Colonic mucosa (tissue), 4 donors: ENCODE data around the gene TUB. TPM values are rescaled to one million over a fixed set of nuclear protein-coding genes. Genes with fewer than 3 reads are reported as not detected.

Source experiments
- DNase-seq: peaks from one replicate; pipeline ENCODE4 v3.0.0-alpha.2; 2020
- H3K27ac ChIP-seq: fragments of 200-600 bp; one replicate; pipeline ENCODE4 v1.8.0; 2021
- H3K27me3 ChIP-seq: fragments of 200-600 bp; one replicate; pipeline ENCODE4 v1.8.0; 2021
- H3K36me3 ChIP-seq: fragments of 200-600 bp; one replicate; pipeline ENCODE4 v1.8.0; 2021
- H3K4me1 ChIP-seq: fragments of 200-600 bp; one replicate; pipeline ENCODE4 v1.8.0; 2021; ENCODE audit warnings: mild to moderate bottlenecking
- H3K4me3 ChIP-seq: fragments of 200-600 bp; one replicate; pipeline ENCODE4 v1.8.0; 2021
- H3K9ac ChIP-seq, 2 donors: one replicate each; pipeline ENCODE4 v1.7.0; 2013; ENCODE audit warnings: control low read depth in 2 of 2, low read depth in 2 of 2, low read length in 2 of 2
- H3K9me3 ChIP-seq: fragments of 200-600 bp; one replicate; pipeline ENCODE4 v1.8.0; 2021
- CTCF ChIP-seq: fragments of 200-600 bp; IDR thresholded peaks from one replicate; pipeline ENCODE4 v1.8.0; 2022; ENCODE audit warnings: antibody characterized with exemption, mild to moderate bottlenecking
- intact Hi-C: fragments of 100-400 bp; cut with DNase I; formaldehyde crosslinking; loops from one replicate; pipeline ENCODE4 v1.14.1; 2022
- total RNA-seq, 2 donors: library from RNA; stranded (reverse); fragmentation: NEBNext Ultra II Directional in 1 of 2; extraction: Animal tissue kit (Norgen Biotek cat#: 25700) in 1 of 2; gene quantifications; one replicate each; pipeline ENCODE4 v1.2.1, GENCODE V29; 2021
- donor health status: healthy.
- donor health status: DM: no; HTN: no; CAD: no.
- donor health status: DM: no; HTN: no; CAD: no.

The TUB gene
- total RNA-seq, 2 donors from 2014 or later = 1.2 to 1.4 TPM

- intact Hi-C loops = no loop called here
Measured at GRCh38 chr11:8067929-8068575, 13.0 kb upstream of the TUB start.

GRCh38 chr11:8068605-8069221 is 12.3 kb upstream of the TUB start:
- H3K36me3 ChIP-seq = no peaks in the 10 kb centered on the region
- no peak for DNase-seq
- intact Hi-C loops = no loop called here
- H3K27me3 ChIP-seq = no peaks in the 10 kb centered on the region
- no peak overlapping the region for H3K27ac ChIP-seq
- H3K4me3 ChIP-seq = no peak overlapping the region
- H3K9me3 ChIP-seq = no peaks in the 10 kb centered on the region
- no peaks in the 10 kb centered on the region for H3K4me1 ChIP-seq
- no peak overlapping the region for H3K9ac ChIP-seq
- TF ChIP-seq CTCF = no peak

More at GRCh38 chr11:8067929-8068575, 13.0 kb upstream of the TUB start:
- Histone ChIP-seq H3K36me3 (no peaks in the 10 kb centered on the region), H3K27ac (no peak overlapping the region), H3K9me3 (no peaks in the 10 kb centered on the region), H3K9ac (no peak overlapping the region), H3K27me3 (no peaks in the 10 kb centered on the region), H3K4me3 (no peak overlapping the region), H3K4me1 (no peaks in the 10 kb centered on the region)
- DNase-seq = no peak
- no peak for TF ChIP-seq CTCF

DNA sequence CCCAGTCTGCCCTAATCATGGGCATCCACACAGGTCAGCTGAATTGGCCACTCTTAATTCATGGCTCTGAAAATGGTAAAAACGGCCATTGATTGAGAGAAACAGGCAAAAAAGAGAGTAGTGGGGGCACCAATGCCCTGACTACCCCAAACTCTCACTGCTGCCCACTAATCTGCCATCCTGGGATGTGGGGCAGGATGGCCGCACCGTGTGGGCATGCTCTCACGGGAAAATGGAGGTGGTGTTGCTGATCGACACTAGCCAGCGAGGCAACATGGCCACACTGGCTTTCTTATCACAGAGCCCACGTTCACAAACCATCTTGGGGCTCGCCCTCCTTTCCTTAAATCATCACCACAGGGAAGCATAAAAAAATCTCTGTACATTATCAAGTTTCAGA is 11.2 kb upstream of the TUB start:
- Histone ChIP-seq H3K9me3 (no peaks in the 10 kb centered on the region), H3K4me3 (no peak overlapping the region), H3K27me3 (no peaks in the 10 kb centered on the region), H3K36me3 (no peaks in the 10 kb centered on the region), H3K27ac (no peak overlapping the region), H3K4me1 (no peaks in the 10 kb centered on the region), H3K9ac (no peak overlapping the region)
- no peak for DNase-seq
- no peak for TF ChIP-seq CTCF
- intact Hi-C loops = no loop called here

GRCh38 chr11:8070417-8071115 is 10.4 kb upstream of the TUB start:
- no peaks in the 10 kb centered on the region for H3K4me1 ChIP-seq
- TF ChIP-seq CTCF = no peak
- no peaks in the 10 kb centered on the region for H3K27me3 ChIP-seq
- H3K4me3 ChIP-seq = no peak overlapping the region
- H3K9ac ChIP-seq = no peak overlapping the region
- H3K27ac ChIP-seq = no peak overlapping the region
- no peaks in the 10 kb centered on the region for H3K9me3 ChIP-seq
- DNase-seq = no peak
- intact Hi-C loops = no loop called here
- no peaks in the 10 kb centered on the region for H3K36me3 ChIP-seq

DNA sequence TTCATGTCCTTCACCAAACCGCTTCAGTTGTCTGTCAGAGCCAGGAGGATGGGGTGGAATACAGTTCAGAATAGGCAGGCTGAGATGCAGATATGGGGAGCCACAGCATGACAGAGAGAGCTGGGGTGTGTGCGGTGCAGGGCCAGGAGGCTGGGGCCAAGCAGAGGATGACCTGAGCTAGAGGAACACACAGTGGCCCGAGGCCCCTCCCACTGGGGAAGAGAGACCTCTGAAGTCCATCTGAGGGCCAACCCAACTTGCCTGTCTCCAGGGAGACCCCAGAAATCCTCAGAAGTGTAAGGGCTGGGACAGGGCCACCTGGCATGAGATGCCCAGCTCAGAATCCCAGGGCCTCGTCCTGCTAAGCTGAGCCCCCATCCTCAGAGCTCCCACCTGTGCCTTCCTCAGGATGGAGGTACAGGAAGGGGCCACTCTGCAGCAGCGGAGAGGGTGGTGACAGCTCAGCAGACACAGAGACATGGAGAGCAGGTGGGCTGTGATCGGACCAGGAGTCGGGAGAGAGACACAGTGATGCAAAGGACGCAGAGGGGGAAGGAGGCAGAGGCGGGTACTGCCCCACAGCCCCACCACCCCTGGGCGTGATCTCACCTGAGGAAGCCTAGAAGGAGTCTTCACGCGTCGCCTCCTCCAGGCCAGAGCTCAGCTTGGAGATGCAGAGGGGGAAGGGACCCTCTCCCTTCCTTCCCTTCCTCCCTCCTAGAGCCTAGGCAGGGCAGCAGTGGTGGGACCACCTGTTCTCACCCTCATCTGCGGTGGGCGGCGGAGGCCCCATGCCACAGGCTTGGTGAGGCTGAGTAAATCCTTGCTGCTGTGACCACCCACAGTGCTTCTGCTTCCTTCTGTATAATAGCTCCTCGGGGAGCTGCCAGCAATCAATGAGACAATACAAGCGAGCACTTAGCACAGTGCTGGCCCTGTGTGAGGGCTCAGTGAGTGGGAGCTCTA is 9.1 kb upstream of the TUB start:
- intact Hi-C loops = no loop called here
- H3K4me3 ChIP-seq = no peak overlapping the region
- no peaks in the 10 kb centered on the region for H3K27me3 ChIP-seq
- H3K4me1 ChIP-seq = no peaks in the 10 kb centered on the region
- H3K9ac ChIP-seq = no peak overlapping the region
- TF ChIP-seq CTCF = no peak
- H3K27ac ChIP-seq = no peak overlapping the region
- no peak for DNase-seq
- H3K36me3 ChIP-seq = no peaks in the 10 kb centered on the region
- H3K9me3 ChIP-seq = no peaks in the 10 kb centered on the region
